T follicular helper cell (primary cell): ENCODE results near the gene RBM5.
"Not testable (repeated sequence)": the region's sequence is repeated elsewhere in the genome, so short reads cannot be mapped to it uniquely, and the experiment has no call there.

Experiments used
- DNase-seq: peaks from one replicate; pipeline ENCODE4 v3.0.0-alpha.2; 2020; ENCODE audit warnings: low read depth
- total RNA-seq, 2 experiments: gene quantifications; one replicate each; lab custom pipeline; 2026; lab: John Stamatoyannopoulos, UW

The RBM5 gene
- 162 to 255 reads per million in 2 experiments for total RNA-seq

GRCh38 chr3:50088725-50089608 lies at the start of gene RBM5:
Gene RBM5 (plus strand): TSS chr3:50088919. CDS start chr3:50090435, 1,516 bp downstream.
- peak; percentile 83 for DNase-seq

GRCh38 chr3:50044976-50045375 lies 43.7 kb upstream of the RBM5 start:
- DNase-seq, result no peak

GRCh38 chr3:50047426-50047825 lies 41.3 kb upstream of the RBM5 start:
- DNase-seq, result no peak

- DNase-seq, result no peak
Observed at GRCh38 chr3:50050361-50050760, 38.4 kb upstream of the RBM5 start.

GRCh38 chr3:50057756-50058155 lies 31.0 kb upstream of the RBM5 start:
- DNase-seq, result no peak

GRCh38 chr3:50068134-50068533 lies 20.6 kb upstream of the RBM5 start:
- no peak for DNase-seq

- no peak for DNase-seq
Observed at GRCh38 chr3:50078091-50078490, 10.6 kb upstream of the RBM5 start.

- no peak for DNase-seq
Observed at GRCh38 chr3:50078622-50079021, 10.1 kb upstream of the RBM5 start.

- not testable (repeated sequence) for DNase-seq
Observed at GRCh38 chr3:50084951-50085350, 3.8 kb upstream of the RBM5 start.

GRCh38 chr3:50089609-50089945 lies 858 bp downstream of the RBM5 start:
- DNase-seq, result no peak

- no peak for DNase-seq
Observed at GRCh38 chr3:50090984-50091383, 2.3 kb downstream of the RBM5 start.

- DNase-seq, result no peak
Observed at GRCh38 chr3:50095352-50095998, 6.8 kb downstream of the RBM5 start.

GRCh38 chr3:50100386-50100785 lies 11.7 kb downstream of the RBM5 start:
- DNase-seq, result no peak

GRCh38 chr3:50100956-50101845 lies 12.5 kb downstream of the RBM5 start:
- DNase-seq, result no peak

GRCh38 chr3:50102558-50102957 lies 13.8 kb downstream of the RBM5 start:
- DNase-seq, result no peak

GRCh38 chr3:50111757-50112156 lies 23.0 kb downstream of the RBM5 start:
- DNase-seq, result no peak

- no peak for DNase-seq
Observed at GRCh38 chr3:50112462-50112861, 23.7 kb downstream of the RBM5 start.

GRCh38 chr3:50117120-50117519 lies 28.4 kb downstream of the RBM5 start:
- DNase-seq, result no peak

GRCh38 chr3:50118237-50118636 lies 29.5 kb downstream of the RBM5 start:
- DNase-seq, result no peak

GRCh38 chr3:50119786-50120185 lies 31.1 kb downstream of the RBM5 start:
- no peak for DNase-seq

GRCh38 chr3:50120364-50121071 lies 31.8 kb downstream of the RBM5 start:
- DNase-seq, result no peak
